Prostate gland (tissue), 2 donors: ENCODE data around the gene STIM1. TPM values are rescaled to one million over a fixed set of nuclear protein-coding genes. Genes with fewer than 3 reads are reported as not detected.

Experiments
- DNase-seq: peaks from one replicate; pipeline ENCODE4 v3.0.0-alpha.2; 2019; ENCODE audit warnings: low spot score
- H3K27ac ChIP-seq, 2 donors: fragments of 200-600 bp; sonication (generic); 2 replicates each; pipeline ENCODE4 v1.5.1; 2017 to 2019
- H3K27me3 ChIP-seq: fragments of 200-600 bp; sonication (generic); replicated peaks from 2 replicates; pipeline ENCODE4 v1.5.1; 2019; ENCODE audit not compliant: insufficient read depth
- H3K36me3 ChIP-seq, 2 donors: fragments of 200-600 bp; sonication (generic); 1 replicate in 1 of 2; 2 replicates in 1 of 2; pipeline versions ENCODE4 v1.5.1 to v1.8.1; 2017 to 2019
- H3K4me1 ChIP-seq: fragments of 200-600 bp; sonication (generic); replicated peaks from 2 replicates; pipeline ENCODE4 v1.5.1; 2019
- H3K4me3 ChIP-seq, 2 donors: fragments of 200-600 bp; sonication (generic); 2 replicates each; pipeline ENCODE4 v1.5.1; 2017 to 2019
- H3K9me3 ChIP-seq: fragments of 200-600 bp; sonication (generic); 2 replicates; pipeline ENCODE4 v1.5.1; 2017
- CTCF ChIP-seq, 4 experiments: fragments of 200-600 bp in 2 of 4; fragments of 450-650 bp in 2 of 4; sonication (generic) in 2 of 4; IDR thresholded peaks; 1 replicate in 3 of 4; 2 replicates in 1 of 4; pipeline ENCODE4 v1.5.1; 2016 to 2019; ENCODE audit warnings: antibody characterized with exemption in 4 of 4, mild to moderate bottlenecking in 2 of 4, moderate library complexity in 2 of 4
- POLR2A ChIP-seq: fragments of 450-650 bp; IDR thresholded peaks from one replicate; pipeline ENCODE4 v1.6.1; 2016; ENCODE audit warnings: antibody characterized with exemption, mild to moderate bottlenecking
- POLR2AphosphoS5 ChIP-seq: sonication (generic); formaldehyde crosslinking; IDR thresholded peaks from one replicate; pipeline ENCODE4 v1.6.1; 2017; ENCODE audit warnings: antibody characterized with exemption
- WGBS: methylation state at CpG from one replicate; pipeline ENCODE4 v1.1.5; 2018; 5-methylcytosine and 5-hydroxymethylcytosine counted together
- intact Hi-C: fragments of 100-400 bp; cut with DNase I; formaldehyde crosslinking; loops from one replicate; pipeline ENCODE4 v1.14.2; 2022
- total RNA-seq, 2 donors: library from RNA; depleted of rRNA; stranded (reverse); fragments of >200 nt; gene quantifications; one replicate each; pipeline ENCODE4 v1.1.0, GENCODE V29; 2016

STIM1 gene
- total RNA-seq, 2 donors from 2014 or later: 34.1 to 65.0 TPM

- no peaks in the 10 kb centered on the region for H3K9me3 ChIP-seq
- WGBS: 60% methylated on average over 1 of the region's 1 CpG
- no peak for DNase-seq
- intact Hi-C loops: no loop called here
- no peak for TF ChIP-seq POLR2A
- TF ChIP-seq POLR2AphosphoS5: no peak
- no peak for TF ChIP-seq CTCF (IDR thresholded peaks at IDR 0.05)
- peaks cover 0 to 6% of the 10 kb centered on the region in 2 donors for H3K36me3 ChIP-seq
- no peak overlapping the region for H3K27ac ChIP-seq
- H3K4me1 ChIP-seq: no peaks in the 10 kb centered on the region
- H3K4me3 ChIP-seq: no peak overlapping the region
- no peaks in the 10 kb centered on the region for H3K27me3 ChIP-seq
Observed at GRCh38 chr11:3830730-3831129, 24.7 kb upstream of the STIM1 start.

- intact Hi-C loops: no loop called here
- Histone ChIP-seq H3K27me3 (no peaks in the 10 kb centered on the region), H3K4me1 (no peaks in the 10 kb centered on the region), H3K36me3 (peaks cover 0 to 6% of the 10 kb centered on the region in 2 donors), H3K9me3 (no peaks in the 10 kb centered on the region), H3K27ac (no peak overlapping the region), H3K4me3 (no peak overlapping the region)
- no peak for TF ChIP-seq POLR2AphosphoS5
- TF ChIP-seq CTCF (IDR thresholded peaks at IDR 0.05): no peak
- TF ChIP-seq POLR2A: no peak
- no peak for DNase-seq
- WGBS: 70% methylated on average over 12 of the region's 13 CpGs
Observed at GRCh38 chr11:3831378-3832239, 23.9 kb upstream of the STIM1 start.

- Histone ChIP-seq H3K36me3 (no peaks in the 10 kb centered on the region), H3K27ac (no peak overlapping the region), H3K27me3 (no peaks in the 10 kb centered on the region), H3K4me1 (no peaks in the 10 kb centered on the region), H3K9me3 (no peaks in the 10 kb centered on the region), H3K4me3 (no peak overlapping the region)
- TF ChIP-seq POLR2A (no peak), CTCF (IDR thresholded peaks at IDR 0.05) (no peak), POLR2AphosphoS5 (no peak)
- 97% methylated on average over 2 of the region's 2 CpGs for WGBS
- intact Hi-C loops: no loop called here
- DNase-seq: no peak
Observed at GRCh38 chr11:3832816-3833215, 22.6 kb upstream of the STIM1 start.

- no peak for DNase-seq
- Histone ChIP-seq H3K36me3 (no peaks in the 10 kb centered on the region), H3K27me3 (no peaks in the 10 kb centered on the region), H3K4me3 (no peak overlapping the region), H3K27ac (no peak overlapping the region), H3K4me1 (no peaks in the 10 kb centered on the region), H3K9me3 (no peaks in the 10 kb centered on the region)
- intact Hi-C loops: no loop called here
- 88% methylated on average over 2 of the region's 2 CpGs for WGBS
- TF ChIP-seq POLR2AphosphoS5 (no peak), CTCF (IDR thresholded peaks at IDR 0.05) (no peak), POLR2A (no peak)
Observed at GRCh38 chr11:3833449-3833848, 22.0 kb upstream of the STIM1 start.

- Histone ChIP-seq H3K27ac (no peak overlapping the region), H3K9me3 (no peaks in the 10 kb centered on the region), H3K4me3 (no peak overlapping the region), H3K27me3 (no peaks in the 10 kb centered on the region), H3K4me1 (no peaks in the 10 kb centered on the region), H3K36me3 (no peaks in the 10 kb centered on the region)
- no peak for DNase-seq
- 73% methylated on average over 4 of the region's 4 CpGs for WGBS
- TF ChIP-seq POLR2AphosphoS5 (no peak), POLR2A (no peak), CTCF (IDR thresholded peaks at IDR 0.05) (no peak)
- intact Hi-C loops: no loop called here
Observed at GRCh38 chr11:3834349-3834663, 21.2 kb upstream of the STIM1 start.
